BE2C (cell line): ENCODE results near the gene RRP1B.

ENCODE experiments used
- DNase-seq: peaks from one replicate; pipeline ENCODE4 v3.0.0-alpha.2; 2020
- H3K27me3 ChIP-seq: fragments of 250-450 bp; sonication (Bioruptor Pico); 2 replicates; pipeline ENCODE4 v1.5.1; 2020; ENCODE audit warnings: mild to moderate bottlenecking
- H3K36me3 ChIP-seq: fragments of 250-450 bp; sonication (Bioruptor Pico); 2 replicates; pipeline ENCODE4 v1.5.1; 2020; ENCODE audit warnings: mild to moderate bottlenecking
- H3K4me1 ChIP-seq: fragments of 250-450 bp; sonication (Bioruptor Pico); 2 replicates; pipeline ENCODE4 v1.5.1; 2020
- H3K4me3 ChIP-seq: 2 replicates; pipeline ENCODE4 v1.5.1; 2011; ENCODE audit warnings: low read depth, low read length
- H3K9me3 ChIP-seq: fragments of 250-450 bp; sonication (Bioruptor Pico); 2 replicates; pipeline ENCODE4 v1.5.1; 2020
- TF ChIP-seq, protein P1 (sequence below): IDR thresholded peaks from 2 replicates; pipeline ENCODE4 v1.5.1; 2012; ENCODE audit warnings: mild to moderate bottlenecking, low read depth, low read length

Gene RRP1B

DNA sequence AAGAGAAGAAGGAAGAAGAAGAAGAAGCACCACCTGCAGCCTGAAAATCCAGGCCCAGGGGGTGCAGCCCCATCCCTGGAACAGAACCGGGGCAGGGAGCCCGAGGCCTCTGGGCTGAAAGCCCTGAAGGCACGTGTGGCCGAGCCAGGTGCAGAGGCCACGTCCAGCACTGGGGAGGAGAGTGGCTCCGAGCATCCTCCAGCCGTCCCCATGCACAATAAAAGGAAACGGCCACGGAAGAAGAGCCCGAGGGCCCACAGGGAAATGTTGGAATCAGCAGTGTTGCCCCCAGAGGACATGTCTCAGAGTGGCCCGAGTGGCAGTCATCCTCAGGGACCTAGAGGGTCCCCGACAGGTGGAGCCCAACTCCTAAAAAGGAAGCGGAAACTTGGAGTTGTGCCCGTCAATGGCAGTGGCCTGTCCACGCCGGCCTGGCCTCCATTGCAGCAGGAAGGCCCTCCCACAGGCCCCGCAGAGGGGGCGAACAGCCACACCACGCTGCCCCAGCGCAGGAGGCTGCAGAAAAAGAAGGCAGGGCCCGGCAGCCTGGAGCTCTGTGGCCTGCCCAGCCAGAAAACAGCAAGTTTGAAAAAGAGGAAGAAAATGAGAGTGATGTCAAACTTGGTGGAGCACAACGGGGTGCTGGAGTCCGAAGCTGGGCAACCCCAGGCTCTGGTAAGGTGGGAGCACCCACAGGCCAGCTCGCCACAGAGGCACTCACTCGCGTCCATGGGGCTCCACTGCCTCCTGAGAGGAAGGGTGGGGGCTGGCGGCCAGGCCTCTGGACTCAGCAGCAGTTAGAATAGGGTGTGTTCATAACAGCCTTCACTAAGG, 28.4 kb downstream of the RRP1B start:
- H3K27me3 ChIP-seq: no peaks in the 10 kb centered on the region
- TF ChIP-seq, protein P1, sequence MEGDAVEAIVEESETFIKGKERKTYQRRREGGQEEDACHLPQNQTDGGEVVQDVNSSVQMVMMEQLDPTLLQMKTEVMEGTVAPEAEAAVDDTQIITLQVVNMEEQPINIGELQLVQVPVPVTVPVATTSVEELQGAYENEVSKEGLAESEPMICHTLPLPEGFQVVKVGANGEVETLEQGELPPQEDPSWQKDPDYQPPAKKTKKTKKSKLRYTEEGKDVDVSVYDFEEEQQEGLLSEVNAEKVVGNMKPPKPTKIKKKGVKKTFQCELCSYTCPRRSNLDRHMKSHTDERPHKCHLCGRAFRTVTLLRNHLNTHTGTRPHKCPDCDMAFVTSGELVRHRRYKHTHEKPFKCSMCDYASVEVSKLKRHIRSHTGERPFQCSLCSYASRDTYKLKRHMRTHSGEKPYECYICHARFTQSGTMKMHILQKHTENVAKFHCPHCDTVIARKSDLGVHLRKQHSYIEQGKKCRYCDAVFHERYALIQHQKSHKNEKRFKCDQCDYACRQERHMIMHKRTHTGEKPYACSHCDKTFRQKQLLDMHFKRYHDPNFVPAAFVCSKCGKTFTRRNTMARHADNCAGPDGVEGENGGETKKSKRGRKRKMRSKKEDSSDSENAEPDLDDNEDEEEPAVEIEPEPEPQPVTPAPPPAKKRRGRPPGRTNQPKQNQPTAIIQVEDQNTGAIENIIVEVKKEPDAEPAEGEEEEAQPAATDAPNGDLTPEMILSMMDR: no peak
- no peaks in the 10 kb centered on the region for H3K9me3 ChIP-seq
- no peak overlapping the region for H3K4me3 ChIP-seq
- peaks cover 96% of the 10 kb centered on the region for H3K36me3 ChIP-seq
- no peak for DNase-seq
- H3K4me1 ChIP-seq: no peaks in the 10 kb centered on the region

DNA sequence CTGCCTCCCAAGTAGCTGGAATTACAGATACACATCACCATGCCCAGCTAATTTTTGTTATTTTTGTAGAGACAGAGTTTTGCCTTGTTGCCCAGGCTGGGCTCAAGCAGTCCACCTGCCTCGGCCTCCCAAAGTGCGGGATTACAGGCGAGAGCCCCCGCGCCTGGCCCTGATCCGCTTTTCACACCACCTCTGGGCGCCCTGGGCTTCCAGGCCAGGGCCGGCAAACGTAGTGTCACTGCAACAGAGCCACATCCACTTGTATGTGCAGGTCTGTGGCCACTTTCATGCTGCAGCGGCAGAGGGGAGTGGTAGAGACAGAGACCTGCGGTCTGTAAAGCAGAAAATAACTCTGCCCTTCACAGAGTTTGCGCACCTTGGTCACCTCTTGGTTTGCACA, 29.5 kb downstream of the RRP1B start:
- no peaks in the 10 kb centered on the region for H3K9me3 ChIP-seq
- TF ChIP-seq, protein P1: no peak

DNA sequence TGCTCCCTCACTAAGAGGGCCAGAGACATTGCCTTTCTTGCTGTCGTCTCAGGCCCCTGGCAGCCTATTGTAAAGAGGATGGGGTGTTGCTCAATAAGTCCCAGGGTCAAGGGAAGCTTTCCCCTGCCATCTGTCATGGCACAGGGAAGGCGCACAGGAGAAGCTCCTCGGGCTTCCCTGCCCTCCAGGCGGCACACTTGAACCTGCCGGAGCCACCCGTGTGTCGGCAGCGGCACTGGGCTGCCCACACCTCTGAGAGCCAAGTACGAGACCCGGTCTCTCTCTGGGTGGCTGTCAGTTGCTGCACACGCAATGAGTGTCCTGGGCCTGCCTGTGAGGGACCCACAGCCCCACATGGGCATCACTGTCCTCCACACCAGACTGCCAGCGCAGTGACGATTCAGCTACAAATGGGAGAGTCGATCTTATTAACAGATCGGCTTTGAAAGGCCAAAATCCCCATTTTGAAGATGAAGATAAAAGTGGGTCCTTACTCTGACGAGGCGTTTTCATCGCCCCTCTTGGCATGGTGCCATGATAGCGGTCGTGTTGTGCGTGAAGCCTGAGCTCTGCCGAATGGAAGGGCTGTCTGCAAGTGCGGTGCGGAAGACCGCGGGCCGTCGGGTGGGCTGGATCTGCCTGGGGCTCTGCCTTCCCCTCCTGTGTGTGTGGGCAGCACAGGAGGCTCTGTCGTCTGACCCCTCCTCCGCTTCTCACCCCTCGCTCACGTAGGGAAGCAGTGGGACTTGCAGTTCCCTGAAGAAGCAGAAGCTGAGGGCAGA, 30.4 kb downstream of the RRP1B start:
- Histone ChIP-seq H3K4me3 (no peak overlapping the region), H3K9me3 (no peaks in the 10 kb centered on the region), H3K36me3 (peaks cover 96% of the 10 kb centered on the region), H3K27me3 (no peaks in the 10 kb centered on the region), H3K4me1 (no peaks in the 10 kb centered on the region)
- TF ChIP-seq, protein P1: no peak
- DNase-seq: no peak

More for the DNA sequence above, 29.5 kb downstream of the RRP1B start:
- Histone ChIP-seq H3K4me3 (no peak overlapping the region), H3K4me1 (no peaks in the 10 kb centered on the region), H3K27me3 (no peaks in the 10 kb centered on the region), H3K36me3 (peaks cover 98% of the 10 kb centered on the region)
- DNase-seq: no peak

DNA sequence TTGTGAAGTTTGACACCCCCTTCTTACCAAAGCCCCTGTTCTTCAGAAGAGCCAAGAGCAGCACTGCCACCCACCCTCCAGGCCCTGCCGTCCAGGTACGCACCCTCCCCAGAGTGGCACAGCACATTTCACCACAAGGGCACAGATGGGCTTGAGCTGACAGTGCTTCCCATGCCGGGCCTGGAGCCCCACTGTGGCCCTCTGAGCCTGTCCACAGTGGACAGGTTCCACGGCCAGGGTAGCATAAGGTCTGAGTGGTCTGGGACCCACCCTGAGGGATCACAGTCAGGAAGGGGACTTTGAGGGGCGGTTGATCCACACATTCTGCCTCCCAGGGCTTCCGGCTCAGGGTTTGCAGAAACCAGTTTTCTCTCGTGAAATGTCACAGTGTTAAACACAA, 31.0 kb downstream of the RRP1B start:
- H3K27me3 ChIP-seq: no peaks in the 10 kb centered on the region
- H3K9me3 ChIP-seq: no peaks in the 10 kb centered on the region
- DNase-seq: no peak
- H3K4me1 ChIP-seq: no peaks in the 10 kb centered on the region
- TF ChIP-seq, protein P1: no peak
- peaks cover 90% of the 10 kb centered on the region for H3K36me3 ChIP-seq
- H3K4me3 ChIP-seq: no peak overlapping the region

DNA sequence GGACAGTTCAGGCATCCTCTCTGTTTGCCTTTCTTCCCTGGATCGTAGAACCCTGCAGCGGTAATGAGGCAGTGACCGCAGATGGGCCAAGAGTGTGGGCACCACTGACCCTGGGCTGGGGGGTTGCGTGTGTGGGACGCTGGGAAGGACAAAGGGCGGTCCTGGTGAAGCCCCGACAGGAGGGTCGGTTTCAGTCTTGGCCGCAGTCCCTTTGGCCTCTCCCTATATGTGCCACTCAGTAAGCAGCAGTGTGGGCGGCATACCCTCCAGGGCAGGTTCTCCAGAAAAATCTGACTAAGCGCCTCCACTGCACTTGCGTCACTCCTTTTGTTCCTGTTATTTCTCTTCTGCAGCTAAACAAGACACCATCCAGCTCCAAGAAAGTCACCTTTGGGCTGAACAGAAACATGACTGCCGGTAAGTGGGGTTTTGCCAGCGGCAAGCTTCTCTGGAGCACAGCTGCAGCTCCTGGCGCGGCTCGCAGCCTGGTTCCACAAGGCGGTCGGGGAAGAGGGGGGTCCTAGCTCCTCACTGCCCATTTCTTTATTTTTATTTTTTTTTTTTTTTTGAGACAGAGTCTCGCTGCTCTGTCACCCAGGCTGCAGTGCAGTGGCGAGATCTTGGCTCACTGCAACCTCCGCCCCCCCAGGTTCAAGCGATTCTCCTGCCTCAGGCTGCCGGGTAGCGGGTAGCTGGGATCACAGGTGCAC, 31.9 kb downstream of the RRP1B start:
- no peak for DNase-seq
- Histone ChIP-seq H3K36me3 (peaks cover 85% of the 10 kb centered on the region), H3K4me1 (no peaks in the 10 kb centered on the region), H3K9me3 (no peaks in the 10 kb centered on the region), H3K27me3 (no peaks in the 10 kb centered on the region), H3K4me3 (no peak overlapping the region)
- TF ChIP-seq, protein P1: no peak
